K562 (cell line): ENCODE data around the gene LRRC59. TPM values are rescaled to one million over a fixed set of nuclear protein-coding genes. Genes with fewer than 3 reads are reported as not detected.

Experiments
- BACH1 ChIP-seq: fragments of 200-800 bp; sonication (Bioruptor generic); IDR thresholded peaks from 2 replicates; pipeline ENCODE4 v1.6.1; 2016; ENCODE audit warnings: missing genetic modification characterization, missing compliant biosample characterization
- EP300 ChIP-seq: IDR thresholded peaks from 2 replicates; pipeline ENCODE4 v1.6.1; 2012; ENCODE audit warnings: low read length, improper control_type of control experiment
- HDAC2 ChIP-seq: fragments of 450-650 bp; IDR thresholded peaks from 2 replicates; pipeline ENCODE4 v1.6.1; 2016; ENCODE audit warnings: mild to moderate bottlenecking
- HNRNPLL ChIP-seq: fragments of 200-400 bp; formaldehyde crosslinking; IDR thresholded peaks from 2 replicates; pipeline ENCODE4 v1.6.1; 2017; ENCODE audit warnings: low read length, low read depth, mild to moderate bottlenecking; ENCODE audit not compliant: poor library complexity, severe bottlenecking
- MECOM ChIP-seq: fragments of 250-450 bp; sonication (Bioruptor Pico); IDR thresholded peaks from 2 replicates; pipeline ENCODE4 v1.8.0; 2022; ENCODE audit warnings: inconsistent platforms
- MNT ChIP-seq, 2 experiments: fragments of 450-650 bp; conservative IDR thresholded peaks; 2 replicates each; pipeline ENCODE4 v1.6.1; 2017; ENCODE audit warnings: mild to moderate bottlenecking in 2 of 2, moderate library complexity in 2 of 2
- NR2C2 ChIP-seq, 2 experiments: fragments of 200-800 bp in 1 of 2; sonication (Bioruptor generic) in 1 of 2; sonication (generic) in 1 of 2; formaldehyde crosslinking in 1 of 2; IDR thresholded peaks; 2 replicates each; pipeline versions ENCODE4 v1.6.1 to v1.8.0; 2016 to 2022; ENCODE audit warnings: mild to moderate bottlenecking in 1 of 2, missing compliant biosample characterization in 1 of 2, missing genetic modification characterization in 1 of 2, missing genetic modification reagents in 1 of 2
- SMAD3 ChIP-seq: fragments of 450-650 bp; formaldehyde crosslinking; conservative IDR thresholded peaks from 2 replicates; pipeline ENCODE4 v1.4.0; 2020; ENCODE audit warnings: mild to moderate bottlenecking
- SREBF1 ChIP-seq: fragments of 150-350 bp; IDR thresholded peaks from 2 replicates; pipeline ENCODE4 v1.6.1; 2014; ENCODE audit warnings: antibody characterized with exemption, low read depth, low read length, borderline replicate concordance
- ZNF589 ChIP-seq: fragments of 200-800 bp; sonication (Bioruptor generic); IDR thresholded peaks from 2 replicates; pipeline ENCODE4 v1.6.1; 2016; ENCODE audit warnings: low read depth, missing genetic modification characterization, missing compliant biosample characterization
- ZNF699 ChIP-seq: fragments of 250-450 bp; sonication (Bioruptor Pico); IDR thresholded peaks from 2 replicates; pipeline ENCODE4 v1.8.0; 2021; ENCODE audit warnings: mild to moderate bottlenecking, moderate library complexity; ENCODE audit not compliant: insufficient replicate concordance
- ZNF79 ChIP-seq: fragments of 250-450 bp; sonication (Bioruptor Pico); IDR thresholded peaks from 2 replicates; pipeline ENCODE4 v1.4.0; 2020; ENCODE audit warnings: low read depth, mild to moderate bottlenecking, moderate library complexity
- polyA plus RNA-seq, 8 experiments: library from polyadenylated mRNA; depleted of rRNA in 4 of 8; stranded (reverse) in 5 of 8; unstranded in 3 of 8; fragments of >200 nt; fragmentation: Nextera tagmentation in 2 of 8; fragmentation: Illumina TruSeq in 1 of 8; extraction: Ambion mirVana in 2 of 8; extraction: Trizol in 1 of 8; gene quantifications; 2 replicates each; pipeline versions ENCODE4 v1.2.1 to v1.2.3, GENCODE V29; 2011 to 2014; ENCODE audit warnings: inconsistent platforms in 1 of 8, missing spikeins in 1 of 8
- total RNA-seq, 7 experiments: library from RNA; depleted of rRNA in 6 of 7; stranded (reverse); fragments of >200 nt in 6 of 7; fragmentation: Illumina TruSeq in 2 of 7; extraction: Trizol in 2 of 7; gene quantifications; 2 replicates each; pipeline versions ENCODE4 v1.2.1 to v1.2.3, GENCODE V29; 2011 to 2021; ENCODE audit warnings: low replicate concordance in 1 of 7
- TF ChIP-seq, protein P1 (sequence below), 2 experiments: fragments of 450-650 bp in 1 of 2; sonication (generic) in 1 of 2; formaldehyde crosslinking in 1 of 2; IDR thresholded peaks; 2 replicates each; pipeline versions ENCODE4 v1.7.1 to v1.9.0; 2016 to 2022; ENCODE audit warnings: inconsistent platforms in 1 of 2, mild to moderate bottlenecking in 1 of 2, missing genetic modification reagents in 1 of 2

The LRRC59 gene
- total and polyA plus RNA-seq, 9 of the 15 experiments (the other 6 are each of a cell fraction or from before 2014, with no cell fraction given), result 27.8 to 244 (median 154) TPM

DNA sequence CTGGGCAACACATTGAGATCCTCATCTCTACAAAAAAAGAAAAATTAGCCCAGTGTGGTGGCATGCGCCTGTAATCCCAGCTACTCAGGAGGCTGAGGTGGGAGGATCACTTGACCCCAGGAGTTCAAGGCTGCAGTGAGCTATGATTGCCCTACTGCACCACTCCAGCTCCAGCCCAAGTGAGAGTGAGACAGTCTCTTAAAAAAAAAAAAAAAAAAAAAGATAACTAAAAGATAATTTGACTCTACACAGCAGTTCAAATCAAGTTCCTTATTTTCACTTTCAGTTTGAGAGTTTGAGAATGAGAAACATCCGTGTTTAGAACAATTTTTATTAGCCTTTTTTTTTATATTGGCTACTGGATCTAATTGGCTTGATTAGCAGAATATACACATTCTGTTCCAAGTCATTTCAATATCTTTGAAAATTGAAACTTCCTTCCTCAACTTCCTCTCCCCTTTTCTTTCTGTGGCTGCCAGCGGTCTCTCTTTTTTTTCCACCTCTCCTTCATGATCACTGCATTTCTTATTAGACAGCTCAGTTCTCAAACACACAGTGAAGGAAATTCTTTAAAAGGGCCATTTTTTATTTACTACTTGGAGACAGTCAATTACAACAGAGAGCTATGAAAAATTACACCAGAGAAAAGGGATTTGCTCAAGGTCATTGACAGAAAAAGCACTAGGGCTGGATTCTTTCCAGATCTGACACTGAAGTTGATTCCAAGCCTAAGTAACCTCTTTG is 24.2 kb upstream of the LRRC59 start (continued):
- TF ChIP-seq SMAD3 (CRISPR knock-in tag), result no peak
- TF ChIP-seq BACH1, result 0 out of 2 replicates have a peak, but pooled peaks have one; percentile 59
- TF ChIP-seq ZNF589 (CRISPR knock-in tag), result 0 out of 2 replicates have a peak, but pooled peaks have one; percentile 39
- TF ChIP-seq SREBF1, result no peak
- no peak for TF ChIP-seq MECOM (CRISPR knock-in tag)
- no peak for TF ChIP-seq ZNF79 (CRISPR knock-in tag)
- no peak for TF ChIP-seq EP300
- no peak for TF ChIP-seq NR2C2 (CRISPR knock-in tag; IDR thresholded peaks at IDR 0.05)
- TF ChIP-seq NR2C2 (tag; IDR thresholded peaks at IDR 0.05), result peak; percentile 74
- no peak for TF ChIP-seq ZNF699 (CRISPR knock-in tag)
- TF ChIP-seq HNRNPLL, result no peak
- 0 out of 4 replicates have a peak, but pooled peaks of 1 of the 2 experiments have one; percentile 21 for TF ChIP-seq MNT (conservative IDR thresholded peaks at IDR 0.05)
- 0 out of 2 replicates have a peak, but pooled peaks have one; percentile 41 for TF ChIP-seq HDAC2
- TF ChIP-seq, protein P1, sequence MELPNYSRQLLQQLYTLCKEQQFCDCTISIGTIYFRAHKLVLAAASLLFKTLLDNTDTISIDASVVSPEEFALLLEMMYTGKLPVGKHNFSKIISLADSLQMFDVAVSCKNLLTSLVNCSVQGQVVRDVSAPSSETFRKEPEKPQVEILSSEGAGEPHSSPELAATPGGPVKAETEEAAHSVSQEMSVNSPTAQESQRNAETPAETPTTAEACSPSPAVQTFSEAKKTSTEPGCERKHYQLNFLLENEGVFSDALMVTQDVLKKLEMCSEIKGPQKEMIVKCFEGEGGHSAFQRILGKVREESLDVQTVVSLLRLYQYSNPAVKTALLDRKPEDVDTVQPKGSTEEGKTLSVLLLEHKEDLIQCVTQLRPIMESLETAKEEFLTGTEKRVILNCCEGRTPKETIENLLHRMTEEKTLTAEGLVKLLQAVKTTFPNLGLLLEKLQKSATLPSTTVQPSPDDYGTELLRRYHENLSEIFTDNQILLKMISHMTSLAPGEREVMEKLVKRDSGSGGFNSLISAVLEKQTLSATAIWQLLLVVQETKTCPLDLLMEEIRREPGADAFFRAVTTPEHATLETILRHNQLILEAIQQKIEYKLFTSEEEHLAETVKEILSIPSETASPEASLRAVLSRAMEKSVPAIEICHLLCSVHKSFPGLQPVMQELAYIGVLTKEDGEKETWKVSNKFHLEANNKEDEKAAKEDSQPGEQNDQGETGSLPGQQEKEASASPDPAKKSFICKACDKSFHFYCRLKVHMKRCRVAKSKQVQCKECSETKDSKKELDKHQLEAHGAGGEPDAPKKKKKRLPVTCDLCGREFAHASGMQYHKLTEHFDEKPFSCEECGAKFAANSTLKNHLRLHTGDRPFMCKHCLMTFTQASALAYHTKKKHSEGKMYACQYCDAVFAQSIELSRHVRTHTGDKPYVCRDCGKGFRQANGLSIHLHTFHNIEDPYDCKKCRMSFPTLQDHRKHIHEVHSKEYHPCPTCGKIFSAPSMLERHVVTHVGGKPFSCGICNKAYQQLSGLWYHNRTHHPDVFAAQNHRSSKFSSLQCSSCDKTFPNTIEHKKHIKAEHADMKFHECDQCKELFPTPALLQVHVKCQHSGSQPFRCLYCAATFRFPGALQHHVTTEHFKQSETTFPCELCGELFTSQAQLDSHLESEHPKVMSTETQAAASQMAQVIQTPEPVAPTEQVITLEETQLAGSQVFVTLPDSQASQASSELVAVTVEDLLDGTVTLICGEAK (IDR thresholded peaks at IDR 0.05), result peak; percentile 36; the same call in 1 of the 2 replicates
- TF ChIP-seq, protein P1 (CRISPR knock-in tag; IDR thresholded peaks at IDR 0.05), result no peak
